NCI-H1694 treated with DMSO at 0.1 percent for 48 hours (cell line): ENCODE measurements around the gene ELFN1.
"Not testable (repeated sequence)": the region's sequence is repeated elsewhere in the genome, so short reads cannot be mapped to it uniquely, and the experiment has no call there.

Experiments
- DNase-seq: peaks from one replicate; lab custom pipeline; 2025; lab: John Stamatoyannopoulos, UW

The ELFN1 gene

DNA sequence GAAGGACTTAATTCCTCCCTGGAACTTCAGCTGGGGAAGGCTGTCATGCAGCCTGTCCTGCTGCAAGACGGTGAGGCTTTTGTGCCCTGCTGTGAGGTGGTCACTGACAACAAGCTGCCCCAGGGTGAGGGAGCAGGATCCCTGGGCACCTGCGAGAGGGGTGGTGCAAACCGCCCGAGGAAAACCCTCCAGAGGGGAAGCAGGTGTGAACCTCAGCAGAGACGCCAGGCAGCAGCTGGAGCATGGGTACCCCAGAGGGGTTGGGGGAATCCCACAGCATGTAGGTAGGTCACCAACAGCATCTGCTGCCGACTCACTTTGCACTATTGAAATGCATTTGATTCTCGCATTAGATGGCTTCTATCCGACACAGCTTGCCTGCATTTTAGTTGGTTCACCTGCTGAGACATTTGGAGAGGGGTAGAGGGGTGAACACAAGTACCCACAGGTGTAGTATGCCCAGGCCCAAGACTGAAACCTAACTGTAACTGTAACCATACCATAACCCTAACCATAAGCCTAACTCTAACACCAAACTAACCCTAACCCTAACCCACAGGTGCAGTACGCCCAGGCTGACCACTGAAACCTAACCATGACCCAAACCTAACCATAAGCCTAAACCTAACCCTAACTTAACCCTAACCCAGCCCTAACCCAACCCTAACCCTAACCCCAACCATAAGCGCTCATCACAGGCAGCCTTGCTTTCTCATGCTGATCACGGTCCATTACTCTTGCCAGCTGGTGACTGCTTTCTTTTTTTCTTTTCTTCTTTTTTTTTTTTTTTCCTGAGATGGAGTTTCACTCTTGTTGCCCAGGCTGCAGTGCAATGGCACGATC, 85.9 kb downstream of the ELFN1 start:
- DNase-seq, result peak; percentile 3

DNA sequence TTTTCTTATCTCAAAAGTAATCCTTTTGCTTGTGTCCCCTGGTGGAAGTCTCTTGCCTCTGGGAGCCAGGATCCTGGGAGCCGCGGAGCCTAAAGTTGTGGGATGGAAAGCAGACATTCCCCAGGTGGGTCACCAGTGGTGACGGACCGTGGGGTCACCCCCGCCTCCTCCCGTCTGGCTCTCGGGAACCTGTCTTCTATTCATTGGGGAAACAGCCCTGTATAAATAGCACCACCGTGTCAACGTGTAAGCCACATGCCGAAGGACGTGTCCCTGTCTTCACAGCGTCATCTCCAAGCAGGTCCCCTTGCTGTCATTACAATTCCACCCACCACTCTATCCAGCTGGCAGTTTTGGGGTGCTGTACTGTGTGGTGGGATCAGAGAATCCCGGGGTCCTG, 87.5 kb downstream of the ELFN1 start:
- DNase-seq, result no peak

- DNase-seq, result peak; percentile 51
These were observed 88.2 kb downstream of the ELFN1 start for GRCh38 chr7:1758028-1758858.

GRCh38 chr7:1758859-1759521, 88.9 kb downstream of the ELFN1 start:
- DNase-seq, result no peak

- DNase-seq, result no peak
These were observed 91.0 kb downstream of the ELFN1 start for GRCh38 chr7:1761097-1761496.

- DNase-seq, result no peak
These were observed 91.7 kb downstream of the ELFN1 start for GRCh38 chr7:1761774-1762173.

DNA sequence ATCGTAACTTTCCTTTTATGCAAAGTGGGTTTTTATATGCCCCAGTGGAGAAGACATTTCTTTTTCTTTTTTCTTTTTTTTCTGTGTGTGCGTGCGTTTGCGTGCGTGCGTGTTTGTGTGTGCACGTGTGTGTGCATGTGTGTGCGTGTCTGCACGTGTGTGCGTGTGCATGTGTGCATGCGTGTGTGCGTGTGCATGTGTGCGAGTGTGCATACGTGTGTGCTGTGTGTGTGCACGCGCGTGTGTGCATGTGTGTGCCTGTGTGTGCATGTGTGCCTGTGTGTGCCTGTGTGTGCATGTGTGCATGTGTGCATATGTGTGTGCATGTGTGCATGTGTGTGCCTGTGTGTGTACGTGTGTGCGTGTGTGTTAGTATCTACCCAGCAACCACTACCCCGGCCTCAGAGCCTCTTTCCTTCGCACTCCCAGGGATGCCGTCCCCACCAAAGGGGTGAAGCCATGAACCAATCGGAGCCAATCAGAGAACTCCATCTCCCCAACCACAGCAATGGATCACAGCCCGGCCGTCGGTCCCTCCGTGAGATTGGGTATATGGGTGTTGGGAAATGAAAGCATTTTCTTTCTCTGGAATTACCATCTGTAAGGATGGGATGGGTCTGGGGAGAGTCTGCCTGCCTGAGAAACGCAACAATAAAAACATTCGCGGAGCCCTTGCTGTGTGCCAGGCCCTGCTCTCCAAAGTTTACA, 92.3 kb downstream of the ELFN1 start:
- DNase-seq, result no peak

- no peak for DNase-seq
These were observed 93.0 kb downstream of the ELFN1 start for GRCh38 chr7:1763033-1763432.

DNA sequence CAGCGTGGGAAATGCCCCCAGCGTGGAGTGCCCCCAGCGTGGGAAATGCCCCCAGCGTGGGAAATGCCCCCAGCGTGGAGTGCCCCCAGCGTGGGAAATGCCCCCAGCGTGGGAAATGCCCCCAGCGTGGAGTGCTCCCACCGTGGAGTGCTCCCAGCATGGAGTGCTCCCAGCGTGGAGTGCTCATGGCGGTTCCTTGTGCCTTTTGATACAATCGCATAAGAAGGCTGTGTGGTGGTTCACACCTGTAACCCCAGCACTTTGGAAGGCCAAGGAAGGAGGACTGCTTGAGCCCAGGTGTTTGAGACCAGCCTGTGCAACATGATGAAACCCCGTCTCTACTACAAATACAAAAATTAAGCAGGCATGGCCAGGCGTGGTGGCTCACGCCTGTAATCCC, 93.8 kb downstream of the ELFN1 start:
- DNase-seq, result not testable (repeated sequence)

- DNase-seq, result no peak
These were observed 95.3 kb downstream of the ELFN1 start for GRCh38 chr7:1765336-1765735.

GRCh38 chr7:1767524-1767923, 97.4 kb downstream of the ELFN1 start:
- peak; percentile 9 for DNase-seq

DNA sequence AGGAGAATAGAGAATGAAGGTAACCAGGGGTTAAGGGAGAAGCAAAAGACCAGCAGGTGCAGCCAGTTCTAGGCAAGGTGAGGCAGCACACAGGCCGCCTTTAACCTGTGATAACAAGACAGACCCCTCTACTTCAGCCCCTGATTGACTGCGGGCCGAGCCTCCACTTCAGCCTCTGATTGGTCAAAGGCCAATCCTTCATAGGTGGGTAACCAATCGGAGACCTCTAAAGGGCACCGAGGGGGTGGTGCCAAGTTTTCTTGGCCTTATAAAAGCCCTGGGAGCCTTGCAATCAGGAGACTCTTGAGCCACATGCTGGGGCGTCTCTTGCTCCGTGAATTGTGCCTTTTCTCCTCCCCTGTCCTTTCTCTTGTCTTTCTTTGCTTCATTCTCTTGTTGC, 98.8 kb downstream of the ELFN1 start:
- no peak for DNase-seq

- no peak for DNase-seq
These were observed 99.5 kb downstream of the ELFN1 start for GRCh38 chr7:1769286-1770200.

DNA sequence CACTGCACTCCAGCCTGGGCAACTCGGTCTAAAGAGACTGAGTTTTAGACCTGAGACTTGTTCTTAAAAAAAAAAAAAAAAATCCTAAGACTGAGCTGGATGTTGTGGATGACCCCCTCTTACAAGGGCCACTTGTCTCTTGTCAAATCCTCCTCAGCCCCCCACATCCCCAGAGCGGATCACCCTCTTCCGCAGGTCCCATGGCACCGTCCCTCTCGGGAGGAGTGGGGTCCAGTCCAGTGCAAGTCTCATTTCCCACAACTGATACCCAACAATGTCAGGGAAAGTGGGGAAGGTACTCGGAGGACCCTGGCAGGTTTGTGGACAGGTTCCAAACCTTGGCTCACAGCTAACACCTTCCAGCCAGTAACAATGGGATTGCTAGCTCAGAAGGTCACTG, 100.3 kb downstream of the ELFN1 start:
- no peak for DNase-seq

- no peak for DNase-seq
These were observed 105.3 kb downstream of the ELFN1 start for GRCh38 chr7:1775389-1775788.

DNA sequence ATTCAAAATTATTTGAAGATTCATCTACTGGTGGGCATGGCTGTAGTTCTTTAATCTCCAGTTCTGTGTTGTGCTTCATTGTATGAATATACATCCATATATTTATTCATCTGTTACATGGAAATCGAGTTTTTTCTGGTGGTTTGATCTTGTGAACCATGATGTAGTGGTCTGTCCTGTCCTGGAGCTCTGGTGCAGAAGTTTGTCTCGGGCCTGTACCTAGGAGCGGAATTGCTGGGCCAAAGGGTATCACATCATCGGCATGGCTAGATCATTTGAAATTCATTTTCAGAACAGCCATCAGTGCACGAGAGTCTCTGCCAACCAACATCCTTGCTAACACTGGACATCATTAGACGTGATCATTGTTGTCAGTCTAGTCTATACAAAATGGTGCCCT, 107.0 kb downstream of the ELFN1 start:
- no peak for DNase-seq

- no peak for DNase-seq
These were observed 109.4 kb downstream of the ELFN1 start for GRCh38 chr7:1779445-1779844.

- DNase-seq, result no peak
These were observed 111.3 kb downstream of the ELFN1 start for GRCh38 chr7:1781369-1781768.

- DNase-seq, result no peak
These were observed 115.8 kb downstream of the ELFN1 start for GRCh38 chr7:1785839-1786238.

DNA sequence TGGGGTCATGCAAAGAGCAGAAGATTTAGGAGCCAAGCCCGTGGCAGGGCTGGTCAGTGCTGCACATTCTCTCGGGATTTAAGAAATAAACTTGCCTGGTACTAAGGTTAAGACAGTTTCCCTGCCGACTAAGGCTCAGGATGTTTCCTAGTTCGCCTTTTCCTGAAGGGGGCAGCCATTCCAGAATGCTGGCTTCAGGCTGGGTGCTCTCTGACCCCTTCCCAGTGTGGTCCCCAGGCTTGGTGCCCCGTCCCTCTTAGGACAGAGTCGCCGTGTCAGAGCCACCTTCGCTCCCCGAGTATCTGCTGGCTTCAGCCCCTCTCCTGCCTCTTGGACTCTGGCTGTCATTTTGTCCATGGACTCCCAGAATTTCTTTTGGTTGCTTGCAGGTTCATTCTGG, 117.2 kb downstream of the ELFN1 start:
- DNase-seq, result no peak

DNA sequence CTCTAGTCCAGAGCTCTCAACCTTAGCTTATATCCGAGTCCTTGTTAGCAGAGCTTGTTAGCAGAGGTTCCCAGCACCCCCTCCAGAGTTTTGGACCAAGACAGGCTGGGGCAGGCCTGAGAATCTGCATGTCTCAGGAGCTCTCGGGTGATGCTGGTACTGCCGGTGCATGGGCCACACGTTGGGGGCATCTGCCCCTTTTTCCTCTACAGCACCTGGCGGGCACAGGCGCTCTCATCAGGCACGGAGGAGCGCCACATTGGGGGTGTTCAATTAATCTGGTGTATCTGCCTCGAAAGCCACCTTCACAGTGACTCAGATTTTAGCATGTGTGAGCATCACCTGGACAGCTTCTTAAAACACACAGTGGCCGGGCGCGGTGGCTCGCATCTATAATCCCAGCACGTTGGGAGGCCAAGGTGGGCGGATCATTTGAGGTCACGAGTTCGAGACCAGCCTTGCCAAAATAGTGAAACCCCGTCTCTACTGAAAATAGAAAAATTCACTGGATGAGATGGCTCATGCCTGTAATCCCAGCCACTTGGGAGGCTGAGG, 117.7 kb downstream of the ELFN1 start:
- DNase-seq, result no peak
